Neural crest cell (in vitro differentiated cells): Measurements from ENCODE around the gene MUC2. TPM values are rescaled to one million over a fixed set of nuclear protein-coding genes. Genes with fewer than 3 reads are reported as not detected.

Experiments used
- DNase-seq: peaks from one replicate; pipeline ENCODE4 v3.0.0; 2021; ENCODE audit warnings: low read depth, mixed read lengths, low spot score
- H3K27ac Mint-ChIP-seq: one replicate; pipeline ENCODE4 v1.8.0; 2021; ENCODE audit warnings: mild to moderate bottlenecking, mixed read lengths; ENCODE audit not compliant: unreplicated experiment
- H3K27me3 Mint-ChIP-seq: 2 replicates; pipeline ENCODE4 v1.8.0; 2021; ENCODE audit warnings: low read depth, mild to moderate bottlenecking, mixed read lengths
- H3K36me3 Mint-ChIP-seq: 2 replicates; pipeline ENCODE4 v1.8.0; 2021; ENCODE audit warnings: low read depth, mild to moderate bottlenecking, mixed read lengths
- H3K4me1 Mint-ChIP-seq: 2 replicates; pipeline ENCODE4 v1.8.0; 2021; ENCODE audit warnings: mixed read lengths
- H3K4me3 Mint-ChIP-seq: one replicate; pipeline ENCODE4 v1.8.0; 2021; ENCODE audit warnings: mild to moderate bottlenecking, mixed read lengths
- H3K9me3 Mint-ChIP-seq: 2 replicates; pipeline ENCODE4 v1.8.0; 2021; ENCODE audit warnings: mixed read lengths
- total RNA-seq: library from RNA; stranded (reverse); gene quantifications from 2 replicates; pipeline ENCODE4 v1.2.1, GENCODE V29; 2021
- TF ChIP-seq, protein P1 (sequence below): fragments of 200-600 bp; sonication (generic); conservative IDR thresholded peaks from 2 replicates; pipeline ENCODE4 v1.5.0; 2021; ENCODE audit warnings: antibody characterized with exemption, mild to moderate bottlenecking

The MUC2 gene
- total RNA-seq, 1 donor from 2014 or later: not detected

DNA sequence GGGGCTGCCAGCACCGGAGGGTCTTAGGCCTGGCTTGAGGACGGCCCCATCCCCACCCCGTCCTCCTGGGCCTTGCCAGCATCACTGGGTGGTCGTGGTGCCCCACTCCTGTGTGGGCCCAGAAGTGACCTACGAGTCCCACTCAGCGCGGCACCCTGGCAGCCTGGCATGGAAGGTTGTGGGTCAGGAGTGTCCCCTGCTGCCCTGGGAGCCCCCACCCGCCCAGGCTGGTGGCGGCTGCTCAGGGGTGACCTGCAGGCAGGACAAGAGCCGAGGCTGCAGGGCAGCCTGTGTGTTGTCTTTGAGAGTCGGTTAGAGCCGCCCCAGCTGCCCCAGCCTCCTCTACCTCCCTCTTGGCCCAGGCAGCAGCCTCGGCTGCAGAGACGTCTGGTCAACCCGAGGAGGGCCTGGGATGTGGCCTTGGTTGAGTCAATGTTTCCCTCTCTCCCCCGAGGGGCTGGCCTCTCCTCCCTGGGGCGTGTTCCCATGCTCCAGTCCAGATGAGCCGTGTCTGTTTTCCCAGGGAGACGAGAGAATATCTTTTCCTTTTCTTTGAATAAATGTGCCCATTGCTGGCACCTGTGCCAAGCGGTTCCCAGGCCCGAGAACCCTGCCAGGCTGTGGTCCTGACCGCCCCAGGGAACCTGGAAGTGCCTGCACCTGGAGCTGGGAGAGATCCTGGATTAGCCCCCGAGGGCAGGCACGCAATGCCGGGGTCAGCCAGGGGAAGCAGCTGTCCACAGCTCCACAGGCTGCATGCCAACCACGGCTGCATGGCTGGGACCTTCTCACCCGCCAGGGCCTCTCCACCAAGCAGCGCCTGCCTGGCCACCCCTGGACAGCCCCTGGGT lies 47.4 kb downstream of the MUC2 start:
- Mint-ChIP-seq H3K4me3 (no peak overlapping the region), H3K9me3 (peaks cover 9% of the 10 kb centered on the region), H3K27ac (no peak overlapping the region), H3K27me3 (peaks cover 12% of the 10 kb centered on the region), H3K4me1 (no peaks in the 10 kb centered on the region), H3K36me3 (no peaks in the 10 kb centered on the region)
- TF ChIP-seq, protein P1, sequence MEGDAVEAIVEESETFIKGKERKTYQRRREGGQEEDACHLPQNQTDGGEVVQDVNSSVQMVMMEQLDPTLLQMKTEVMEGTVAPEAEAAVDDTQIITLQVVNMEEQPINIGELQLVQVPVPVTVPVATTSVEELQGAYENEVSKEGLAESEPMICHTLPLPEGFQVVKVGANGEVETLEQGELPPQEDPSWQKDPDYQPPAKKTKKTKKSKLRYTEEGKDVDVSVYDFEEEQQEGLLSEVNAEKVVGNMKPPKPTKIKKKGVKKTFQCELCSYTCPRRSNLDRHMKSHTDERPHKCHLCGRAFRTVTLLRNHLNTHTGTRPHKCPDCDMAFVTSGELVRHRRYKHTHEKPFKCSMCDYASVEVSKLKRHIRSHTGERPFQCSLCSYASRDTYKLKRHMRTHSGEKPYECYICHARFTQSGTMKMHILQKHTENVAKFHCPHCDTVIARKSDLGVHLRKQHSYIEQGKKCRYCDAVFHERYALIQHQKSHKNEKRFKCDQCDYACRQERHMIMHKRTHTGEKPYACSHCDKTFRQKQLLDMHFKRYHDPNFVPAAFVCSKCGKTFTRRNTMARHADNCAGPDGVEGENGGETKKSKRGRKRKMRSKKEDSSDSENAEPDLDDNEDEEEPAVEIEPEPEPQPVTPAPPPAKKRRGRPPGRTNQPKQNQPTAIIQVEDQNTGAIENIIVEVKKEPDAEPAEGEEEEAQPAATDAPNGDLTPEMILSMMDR: no peak
- no peak for DNase-seq

DNA sequence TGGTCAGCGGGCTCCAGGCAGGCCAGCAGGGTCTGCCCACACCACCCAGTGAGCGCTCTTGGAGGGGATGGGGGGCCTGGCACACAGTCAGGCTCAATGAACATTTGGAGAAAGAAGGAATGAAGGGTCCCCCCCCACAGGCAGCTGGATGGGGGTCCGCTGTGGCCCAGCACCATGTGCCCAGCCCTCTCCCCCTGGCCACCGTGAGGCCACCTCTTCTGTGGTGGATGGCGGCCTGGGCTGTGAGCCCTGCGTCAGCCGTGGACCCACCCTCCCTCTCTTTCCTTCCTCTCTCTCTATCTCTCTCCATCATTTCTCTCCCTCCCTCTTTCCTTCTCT lies 48.0 kb downstream of the MUC2 start:
- DNase-seq: no peak
- peaks cover 12% of the 10 kb centered on the region for H3K27me3 Mint-ChIP-seq
- H3K27ac Mint-ChIP-seq: no peak overlapping the region
- no peak overlapping the region for H3K4me3 Mint-ChIP-seq
- no peaks in the 10 kb centered on the region for H3K36me3 Mint-ChIP-seq
- peaks cover 9% of the 10 kb centered on the region for H3K9me3 Mint-ChIP-seq
- TF ChIP-seq, protein P1: no peak
- no peaks in the 10 kb centered on the region for H3K4me1 Mint-ChIP-seq

- Mint-ChIP-seq H3K27ac (no peak overlapping the region), H3K36me3 (no peaks in the 10 kb centered on the region), H3K4me3 (no peak overlapping the region), H3K4me1 (no peaks in the 10 kb centered on the region), H3K9me3 (peaks cover 9% of the 10 kb centered on the region), H3K27me3 (peaks cover 12% of the 10 kb centered on the region)
- TF ChIP-seq, protein P1: no peak
- no peak for DNase-seq
These were observed 49.3 kb downstream of the MUC2 start for GRCh38 chr11:1123970-1124369.

Other genes starting within 250 kb of the MUC2 start
- gene CRACR2B, start 247.0 kb upstream of the MUC2 start, total RNA-seq: 1.6 and 2.7 TPM in 2 replicates
- gene CD151, start 241.9 kb upstream of the MUC2 start, total RNA-seq: 101 and 108 TPM in 2 replicates
- gene POLR2L, start 232.3 kb upstream of the MUC2 start, total RNA-seq: 128 and 134 TPM in 2 replicates
- 40.0 and 40.2 TPM in 2 replicates for gene TSPAN4, start 232.0 kb upstream of the MUC2 start, total RNA-seq
- 81.8 and 82.4 TPM in 2 replicates for gene CHID1, start 164.1 kb upstream of the MUC2 start, total RNA-seq
- gene AP2A2, start 149.0 kb upstream of the MUC2 start, total RNA-seq: 75.5 and 78.1 TPM in 2 replicates
- gene MUC6, start 38.2 kb upstream of the MUC2 start, total RNA-seq: not detected in 2 replicates
- not detected in 2 replicates for gene MUC5AC, start 83.1 kb downstream of the MUC2 start, total RNA-seq
- 0.36 and 0.42 TPM in 2 replicates for gene MUC5B, start 148.2 kb downstream of the MUC2 start, total RNA-seq
- gene TOLLIP, start 234.8 kb downstream of the MUC2 start, total RNA-seq: 38.0 and 40.3 TPM in 2 replicates